ENCODE measurements around the gene SCAF1. TPM values are rescaled to one million over a fixed set of nuclear protein-coding genes. Genes with fewer than 3 reads are reported as not detected.

SCAF1 gene
- total and polyA plus RNA-seq, 2 experiments from 2014 or later: 19.7 to 53.7 TPM

- TF ChIP-seq REST (IDR thresholded peaks at IDR 0.05; ENCODE audit: unreplicated experiment) (no peak), STAT1 (IDR thresholded peaks at IDR 0.05; ENCODE audit: unreplicated experiment) (no peak), NANOG (IDR thresholded peaks at IDR 0.05; ENCODE audit: borderline replicate concordance) (no peak), CREB1 (CRISPR knock-in tag; IDR thresholded peaks at IDR 0.05; ENCODE audit: low read depth) (no peak), EZH2 (IDR thresholded peaks at IDR 0.05; ENCODE audit: low read depth, unreplicated experiment) (no peak), POLR2AphosphoS5 (IDR thresholded peaks at IDR 0.05; ENCODE audit: low read depth) (no peak), ZNF114 (CRISPR knock-in tag; IDR thresholded peaks at IDR 0.05) (no peak)
Measured at GRCh38 chr19:49699364-49699763, 57.4 kb downstream of the SCAF1 start (continued).

- no peaks in the 10 kb centered on the region for H3K9me3 Mint-ChIP-seq
- Histone ChIP-seq H3K79me2 (replicated peaks; ENCODE audit: insufficient read depth) (no peaks in the 10 kb centered on the region), H2AFZ (no peak overlapping the region), H3K4me3 (no peak overlapping the region), H3K27ac (ENCODE audit: low read depth) (no peak overlapping the region), H3F3A (replicated peaks; ENCODE audit: low read depth) (no peaks in the 10 kb centered on the region), H3K4me1 (ENCODE audit: insufficient read depth) (no peaks in the 10 kb centered on the region), H3K9me2 (ENCODE audit: insufficient read depth) (no peaks in the 10 kb centered on the region), H3K27me3 (ENCODE audit: insufficient read depth) (no peaks in the 10 kb centered on the region), H4K20me1 (replicated peaks; ENCODE audit: insufficient read depth) (no peaks in the 10 kb centered on the region), H3K36me3 (ENCODE audit: insufficient read depth) (peaks cover 3% of the 10 kb centered on the region; the same call in 1 of the 2 replicates), H3K4me2 (no peak overlapping the region)
- peaks cover 31% of the 10 kb centered on the region for H3K36me3 Mint-ChIP-seq (ENCODE audit: low read depth)
- H3K4me1 Mint-ChIP-seq: no peaks in the 10 kb centered on the region
- peak; percentile 41 for ATAC-seq
- no peak overlapping the region for H3K27ac Mint-ChIP-seq
- DNase-seq (ENCODE audit: low spot score): no peak
- no peak overlapping the region for H3K4me3 Mint-ChIP-seq
- peaks cover 9% of the 10 kb centered on the region for H3K27me3 Mint-ChIP-seq (ENCODE audit: insufficient read depth, low read depth, poor library complexity)
- TF ChIP-seq ETS1 (IDR thresholded peaks at IDR 0.05) (no peak), CREB1 (CRISPR knock-in tag; IDR thresholded peaks at IDR 0.05; ENCODE audit: low read depth) (no peak), JUNB (IDR thresholded peaks at IDR 0.05; ENCODE audit: unreplicated experiment) (no peak), CTCF (conservative IDR thresholded peaks at IDR 0.05; ENCODE audit: low read depth in 2 of 2) (no peak), ZNF331 (CRISPR knock-in tag; IDR thresholded peaks at IDR 0.05; ENCODE audit: low read depth) (no peak), POLR2AphosphoS5 (IDR thresholded peaks at IDR 0.05; ENCODE audit: low read depth) (no peak), EZH2 (IDR thresholded peaks at IDR 0.05; ENCODE audit: low read depth, unreplicated experiment) (no peak), NANOG (IDR thresholded peaks at IDR 0.05; ENCODE audit: borderline replicate concordance) (no peak), STAT1 (IDR thresholded peaks at IDR 0.05; ENCODE audit: unreplicated experiment) (no peak), EZH2phosphoT487 (IDR thresholded peaks at IDR 0.05; ENCODE audit: unreplicated experiment) (no peak), ZNF462 (CRISPR knock-in tag; IDR thresholded peaks at IDR 0.05) (no peak), ZNF114 (CRISPR knock-in tag; IDR thresholded peaks at IDR 0.05) (no peak)
Measured at GRCh38 chr19:49700563-49700962, 58.6 kb downstream of the SCAF1 start.

Measured in GM23338 (cell line).